ENCODE results near the gene MYH1. TPM values are rescaled to one million over a fixed set of nuclear protein-coding genes. Genes with fewer than 3 reads are reported as not detected.

Gene MYH1
- total RNA-seq, 1 donor from 2014 or later: not detected

DNA sequence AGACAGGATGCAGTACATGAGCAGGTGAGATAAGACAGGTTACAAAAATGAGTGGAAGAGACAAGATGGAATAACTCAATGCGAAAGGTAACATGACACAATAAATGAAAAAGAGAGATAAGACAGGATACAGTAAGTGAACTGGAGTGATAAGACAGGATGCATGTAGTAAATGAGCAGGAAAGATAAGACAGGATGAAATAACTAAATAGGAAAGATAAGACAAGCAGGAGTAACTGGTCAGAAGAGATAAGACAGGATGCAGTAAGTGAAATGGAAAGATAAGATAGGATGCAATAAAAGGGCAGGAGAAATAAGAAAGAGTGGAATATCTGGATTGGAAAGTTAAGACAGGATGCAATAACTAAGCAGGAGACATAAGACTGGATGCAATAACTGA lies 40.6 kb downstream of the MYH1 start:
- Mint-ChIP-seq H3K4me3 (no peak overlapping the region), H3K27ac (ENCODE audit: unreplicated experiment) (no peak overlapping the region), H3K4me1 (no peaks in the 10 kb centered on the region), H3K36me3 (ENCODE audit: low read depth) (peaks cover 3% of the 10 kb centered on the region), H3K27me3 (ENCODE audit: low read depth) (peaks cover 17% of the 10 kb centered on the region), H3K9me3 (peaks cover 4% of the 10 kb centered on the region)
- TF ChIP-seq, protein P1, sequence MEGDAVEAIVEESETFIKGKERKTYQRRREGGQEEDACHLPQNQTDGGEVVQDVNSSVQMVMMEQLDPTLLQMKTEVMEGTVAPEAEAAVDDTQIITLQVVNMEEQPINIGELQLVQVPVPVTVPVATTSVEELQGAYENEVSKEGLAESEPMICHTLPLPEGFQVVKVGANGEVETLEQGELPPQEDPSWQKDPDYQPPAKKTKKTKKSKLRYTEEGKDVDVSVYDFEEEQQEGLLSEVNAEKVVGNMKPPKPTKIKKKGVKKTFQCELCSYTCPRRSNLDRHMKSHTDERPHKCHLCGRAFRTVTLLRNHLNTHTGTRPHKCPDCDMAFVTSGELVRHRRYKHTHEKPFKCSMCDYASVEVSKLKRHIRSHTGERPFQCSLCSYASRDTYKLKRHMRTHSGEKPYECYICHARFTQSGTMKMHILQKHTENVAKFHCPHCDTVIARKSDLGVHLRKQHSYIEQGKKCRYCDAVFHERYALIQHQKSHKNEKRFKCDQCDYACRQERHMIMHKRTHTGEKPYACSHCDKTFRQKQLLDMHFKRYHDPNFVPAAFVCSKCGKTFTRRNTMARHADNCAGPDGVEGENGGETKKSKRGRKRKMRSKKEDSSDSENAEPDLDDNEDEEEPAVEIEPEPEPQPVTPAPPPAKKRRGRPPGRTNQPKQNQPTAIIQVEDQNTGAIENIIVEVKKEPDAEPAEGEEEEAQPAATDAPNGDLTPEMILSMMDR (conservative IDR thresholded peaks at IDR 0.05): no peak
- DNase-seq (ENCODE audit: low read depth, low spot score): no peak

DNA sequence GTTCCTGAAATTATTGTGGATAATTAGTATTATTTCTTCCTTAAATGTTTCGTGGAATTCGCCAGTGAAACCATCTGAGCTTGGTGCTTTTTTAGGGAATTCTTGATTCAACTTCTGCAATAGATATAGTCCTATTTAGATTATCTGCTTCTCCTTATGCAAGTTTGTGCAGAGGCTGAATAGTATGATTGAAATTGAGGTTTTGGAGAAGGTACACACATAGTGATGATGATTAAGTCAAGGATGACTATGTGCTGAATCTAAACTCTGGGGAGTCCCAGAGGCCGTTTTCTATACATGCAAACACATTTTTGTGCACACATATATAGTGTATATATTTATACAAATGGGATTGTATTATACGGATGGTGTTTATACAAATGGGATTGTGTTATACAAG lies 43.8 kb downstream of the MYH1 start:
- TF ChIP-seq, protein P1 (conservative IDR thresholded peaks at IDR 0.05): no peak
- no peak for DNase-seq (ENCODE audit: low read depth, low spot score)
- Mint-ChIP-seq H3K36me3 (ENCODE audit: low read depth) (no peaks in the 10 kb centered on the region), H3K27me3 (ENCODE audit: low read depth) (peaks cover 11% of the 10 kb centered on the region), H3K9me3 (no peaks in the 10 kb centered on the region), H3K27ac (ENCODE audit: unreplicated experiment) (no peak overlapping the region), H3K4me3 (no peak overlapping the region), H3K4me1 (no peaks in the 10 kb centered on the region)

DNA sequence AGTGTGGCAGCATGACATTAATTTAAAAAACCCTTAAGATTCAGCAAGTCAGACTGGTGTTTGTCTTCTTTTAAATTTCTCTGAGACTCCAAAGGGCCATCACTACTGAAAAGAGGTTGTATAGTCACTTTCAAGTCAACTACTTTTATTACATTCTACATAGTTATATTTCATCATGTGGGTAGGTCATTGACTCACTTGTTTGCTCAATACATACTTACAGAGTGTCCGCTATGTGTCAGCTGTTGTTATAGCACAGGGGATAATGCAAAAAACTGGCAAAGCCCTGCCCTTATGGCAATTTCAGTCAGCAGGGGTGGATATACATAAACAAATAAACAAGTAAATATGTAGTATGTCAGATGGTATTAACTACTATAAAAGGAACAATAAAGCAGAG lies 46.5 kb downstream of the MYH1 start:
- no peak overlapping the region for H3K27ac Mint-ChIP-seq (ENCODE audit: unreplicated experiment)
- H3K9me3 Mint-ChIP-seq: no peaks in the 10 kb centered on the region
- H3K4me1 Mint-ChIP-seq: no peaks in the 10 kb centered on the region
- H3K4me3 Mint-ChIP-seq: no peak overlapping the region
- peaks cover 13% of the 10 kb centered on the region for H3K27me3 Mint-ChIP-seq (ENCODE audit: low read depth)
- no peaks in the 10 kb centered on the region for H3K36me3 Mint-ChIP-seq (ENCODE audit: low read depth)
- TF ChIP-seq, protein P1 (conservative IDR thresholded peaks at IDR 0.05): no peak
- no peak for DNase-seq (ENCODE audit: low read depth, low spot score)

DNA sequence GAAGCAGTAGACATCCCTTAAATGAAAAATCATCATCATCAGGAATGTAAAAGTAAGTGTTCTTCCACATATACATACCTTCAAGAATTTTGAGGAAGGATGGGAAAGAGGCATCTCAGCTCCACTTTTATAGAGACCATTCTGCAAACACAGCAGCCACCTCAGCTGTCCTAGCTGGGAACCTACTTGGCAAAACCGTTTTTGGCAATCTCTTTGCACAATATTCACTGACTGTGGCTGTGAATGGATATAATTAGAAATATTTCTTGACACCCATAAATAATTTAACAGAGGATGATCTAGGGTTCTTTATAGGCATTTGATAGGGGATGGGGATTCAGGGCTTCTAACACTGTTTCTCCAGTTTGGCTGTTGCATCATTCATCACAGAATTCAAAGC lies 48.9 kb downstream of the MYH1 start, which contains the start of gene MYH4:
TSS of gene MYH4 (minus strand) at position 101 of the 400 bp plus-strand sequence. CDS start 2,814 bp downstream, outside the sequence.
- H3K9me3 Mint-ChIP-seq: no peaks in the 10 kb centered on the region
- H3K4me3 Mint-ChIP-seq: no peak within 1 kb of the TSS
- H3K27ac Mint-ChIP-seq (ENCODE audit: unreplicated experiment): no peak within 1 kb of the TSS
- no peak for DNase-seq (ENCODE audit: low read depth, low spot score)
- H3K36me3 Mint-ChIP-seq (ENCODE audit: low read depth): no peaks in the 10 kb centered on the region
- peaks cover 12% of the 10 kb centered on the region for H3K27me3 Mint-ChIP-seq (ENCODE audit: low read depth)
- TF ChIP-seq, protein P1 (conservative IDR thresholded peaks at IDR 0.05): no peak
- no peaks in the 10 kb centered on the region for H3K4me1 Mint-ChIP-seq

DNA sequence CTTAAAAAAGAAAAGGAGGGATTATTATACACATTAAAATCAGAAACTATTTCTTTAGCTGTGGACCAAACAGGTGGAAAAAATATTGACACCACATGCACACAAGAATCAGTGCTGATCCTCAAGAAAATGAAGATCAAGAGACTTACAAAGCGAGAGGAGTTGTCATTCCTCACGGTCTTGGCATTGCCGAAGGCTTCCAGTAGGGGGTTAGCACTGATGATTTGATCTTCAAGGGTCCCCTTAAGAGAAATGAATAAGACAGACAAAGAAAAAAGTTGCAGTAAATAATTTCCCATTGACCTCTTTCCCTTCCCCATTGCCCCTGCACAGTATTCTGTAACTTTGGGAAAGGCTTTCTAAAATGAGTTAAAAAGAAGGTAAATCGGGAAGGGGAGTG lies 54.9 kb downstream of the MYH1 start:
- no peak for DNase-seq (ENCODE audit: low read depth, low spot score)
- TF ChIP-seq, protein P1 (conservative IDR thresholded peaks at IDR 0.05): no peak
- Mint-ChIP-seq H3K27ac (ENCODE audit: unreplicated experiment) (no peak overlapping the region), H3K27me3 (ENCODE audit: low read depth) (peaks cover 50% of the 10 kb centered on the region), H3K9me3 (no peaks in the 10 kb centered on the region), H3K4me1 (no peaks in the 10 kb centered on the region), H3K36me3 (ENCODE audit: low read depth) (no peaks in the 10 kb centered on the region), H3K4me3 (no peak overlapping the region)

DNA sequence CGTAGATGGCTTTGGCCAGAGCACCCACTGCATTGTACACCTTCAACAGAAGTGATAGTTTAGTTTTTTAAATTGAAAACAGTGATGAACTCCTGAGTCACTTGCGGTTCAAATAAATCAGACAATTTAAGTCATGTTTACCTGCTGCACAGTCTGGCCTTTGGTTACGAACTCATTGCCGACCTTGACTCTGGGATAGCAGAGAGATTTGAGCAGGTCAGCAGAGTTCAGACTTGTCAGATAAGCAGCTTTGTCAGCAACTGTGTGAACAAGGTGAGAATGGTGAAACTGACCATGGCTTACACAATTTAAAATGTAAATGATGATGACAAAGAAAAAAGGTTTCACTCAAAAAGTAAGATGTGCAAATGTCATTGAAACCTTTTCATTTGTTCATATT lies 58.3 kb downstream of the MYH1 start:
- no peak overlapping the region for H3K27ac Mint-ChIP-seq (ENCODE audit: unreplicated experiment)
- TF ChIP-seq, protein P1 (conservative IDR thresholded peaks at IDR 0.05): no peak
- no peak overlapping the region for H3K4me3 Mint-ChIP-seq
- H3K9me3 Mint-ChIP-seq: no peaks in the 10 kb centered on the region
- H3K4me1 Mint-ChIP-seq: no peaks in the 10 kb centered on the region
- no peak for DNase-seq (ENCODE audit: low read depth, low spot score)
- H3K36me3 Mint-ChIP-seq (ENCODE audit: low read depth): no peaks in the 10 kb centered on the region
- peaks cover 49% of the 10 kb centered on the region for H3K27me3 Mint-ChIP-seq (ENCODE audit: low read depth)
